RWPE1 (cell line): ENCODE measurements around the gene ABI2.
A peak's percentile ranks its signal among the peaks of the same experiment; 100 is the strongest.

Source experiments
- CTCF ChIA-PET: fragments of 350-600 bp; sonication (Branson Sonifier 250); formaldehyde crosslinking; extraction: SDS; loops from one replicate; lab custom pipeline; 2021; lab: Yijun Ruan, JAX
- POLR2A ChIA-PET: fragments of 400-600 bp; formaldehyde crosslinking; extraction: SDS; loops from one replicate; lab custom pipeline; 2020; ENCODE audit warnings: antibody characterized with exemption; ENCODE audit not compliant: low non-redundant PET; lab: Yijun Ruan, JAX
- DNase-seq: peaks from one replicate; pipeline ENCODE4 v3.0.0; 2012; ENCODE audit warnings: low spot score
- H3K27ac ChIP-seq: fragments of 450-650 bp; 2 replicates; pipeline ENCODE4 v1.5.1; 2017
- TF ChIP-seq, protein P1 (sequence below): fragments of 450-650 bp; conservative IDR thresholded peaks from 2 replicates; pipeline ENCODE4 v1.5.1; 2017; ENCODE audit warnings: low read depth, mild to moderate bottlenecking

ABI2 gene

DNA sequence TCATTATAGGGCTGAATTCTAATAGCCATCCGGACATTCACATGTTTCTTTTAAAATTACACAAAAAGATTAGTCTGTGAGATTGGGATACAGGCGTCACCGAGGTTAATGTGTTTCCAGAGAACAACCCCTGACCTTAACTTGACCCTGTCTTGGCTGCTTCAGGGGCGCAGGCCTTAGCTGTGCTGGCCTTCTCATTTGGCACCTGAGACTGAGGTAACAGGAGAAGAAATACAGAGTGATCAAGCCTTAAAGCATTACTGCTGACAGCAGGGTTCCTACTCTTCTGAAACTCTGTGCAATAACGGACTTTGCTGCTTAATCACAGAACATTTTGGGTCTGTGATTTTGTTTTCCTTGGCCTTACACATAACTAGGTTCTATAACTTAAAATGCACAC is 114.3 kb downstream of the ABI2 start:
- DNase-seq, result no peak
- ChIA-PET POLR2A (no interaction called here), CTCF (no interaction called here)
- TF ChIP-seq, protein P1, sequence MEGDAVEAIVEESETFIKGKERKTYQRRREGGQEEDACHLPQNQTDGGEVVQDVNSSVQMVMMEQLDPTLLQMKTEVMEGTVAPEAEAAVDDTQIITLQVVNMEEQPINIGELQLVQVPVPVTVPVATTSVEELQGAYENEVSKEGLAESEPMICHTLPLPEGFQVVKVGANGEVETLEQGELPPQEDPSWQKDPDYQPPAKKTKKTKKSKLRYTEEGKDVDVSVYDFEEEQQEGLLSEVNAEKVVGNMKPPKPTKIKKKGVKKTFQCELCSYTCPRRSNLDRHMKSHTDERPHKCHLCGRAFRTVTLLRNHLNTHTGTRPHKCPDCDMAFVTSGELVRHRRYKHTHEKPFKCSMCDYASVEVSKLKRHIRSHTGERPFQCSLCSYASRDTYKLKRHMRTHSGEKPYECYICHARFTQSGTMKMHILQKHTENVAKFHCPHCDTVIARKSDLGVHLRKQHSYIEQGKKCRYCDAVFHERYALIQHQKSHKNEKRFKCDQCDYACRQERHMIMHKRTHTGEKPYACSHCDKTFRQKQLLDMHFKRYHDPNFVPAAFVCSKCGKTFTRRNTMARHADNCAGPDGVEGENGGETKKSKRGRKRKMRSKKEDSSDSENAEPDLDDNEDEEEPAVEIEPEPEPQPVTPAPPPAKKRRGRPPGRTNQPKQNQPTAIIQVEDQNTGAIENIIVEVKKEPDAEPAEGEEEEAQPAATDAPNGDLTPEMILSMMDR, result no peak
- no peak overlapping the region for H3K27ac ChIP-seq

DNA sequence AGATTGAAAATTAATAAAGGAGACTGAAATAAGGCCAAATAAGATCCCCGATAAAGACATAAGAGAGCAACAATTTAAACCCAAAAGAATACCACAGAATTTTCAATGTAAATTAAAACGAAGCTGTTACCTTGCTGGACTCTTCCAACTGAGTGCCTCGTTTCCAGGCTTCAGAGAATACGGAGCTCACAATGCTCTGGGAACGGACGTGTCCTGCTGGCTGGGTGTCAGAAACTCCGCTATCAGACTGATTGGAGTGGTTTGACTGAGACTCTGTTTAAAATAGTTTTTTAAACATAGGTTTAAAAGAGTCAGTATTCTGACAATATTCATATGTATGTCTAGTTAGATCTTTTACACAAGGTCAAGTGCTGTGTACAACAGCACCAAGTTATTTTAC is 116.5 kb downstream of the ABI2 start:
- TF ChIP-seq, protein P1, result no peak
- H3K27ac ChIP-seq, result no peak overlapping the region
- DNase-seq, result no peak
- ChIA-PET CTCF (no interaction called here), POLR2A (no interaction called here)

DNA sequence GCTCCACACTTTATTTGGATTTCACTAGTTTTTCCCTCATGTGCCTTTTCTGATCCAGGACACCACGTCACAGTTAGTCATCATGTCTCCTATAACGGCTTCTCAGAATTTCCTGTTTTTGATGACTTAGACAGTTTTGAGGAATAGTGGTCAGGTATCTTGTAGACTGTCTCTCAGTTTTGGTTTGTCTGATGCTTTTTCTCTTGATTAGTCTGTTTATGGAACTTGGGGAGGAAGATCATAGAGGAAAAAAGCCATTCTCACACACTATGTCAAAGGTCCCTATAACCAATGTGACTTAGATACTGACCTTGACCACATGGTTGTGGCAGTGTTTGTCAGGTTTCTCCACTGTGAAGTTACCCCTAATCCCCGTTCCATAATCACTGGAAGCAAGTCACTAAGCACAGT is 117.9 kb downstream of the ABI2 start:
- CTCF ChIA-PET, result interaction anchor here (0.5 kb wide), 1 partner anchor 808 kb away, joined by 3 read pairs; no protein-coding TSS in a partner anchor
- POLR2A ChIA-PET, result no interaction called here
- H3K27ac ChIP-seq, result no peak overlapping the region
- TF ChIP-seq, protein P1, result no peak
- peak; percentile 20 for DNase-seq

DNA sequence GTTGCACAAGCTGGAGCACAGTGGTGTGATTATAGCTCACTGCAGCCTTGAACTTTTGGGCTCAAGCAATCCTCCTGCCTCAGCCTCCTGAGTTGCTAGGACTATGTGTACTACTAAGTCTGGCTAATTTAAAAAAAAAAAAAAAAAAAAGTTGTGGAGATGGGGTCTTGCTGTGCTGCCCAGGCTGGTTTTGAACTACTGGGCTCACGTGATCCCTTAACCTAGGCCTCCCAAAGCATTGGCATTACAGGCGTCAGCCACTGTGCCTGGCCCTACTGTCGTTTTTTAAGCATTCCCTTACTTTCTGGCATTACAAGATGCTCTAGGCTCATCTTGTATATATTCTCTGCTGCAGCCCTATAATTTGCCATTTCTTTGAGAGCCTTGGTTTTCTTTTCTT is 118.6 kb downstream of the ABI2 start:
- no peak for DNase-seq
- H3K27ac ChIP-seq, result no peak overlapping the region
- POLR2A ChIA-PET, result no interaction called here
- CTCF ChIA-PET, result no interaction called here
- TF ChIP-seq, protein P1, result no peak

DNA sequence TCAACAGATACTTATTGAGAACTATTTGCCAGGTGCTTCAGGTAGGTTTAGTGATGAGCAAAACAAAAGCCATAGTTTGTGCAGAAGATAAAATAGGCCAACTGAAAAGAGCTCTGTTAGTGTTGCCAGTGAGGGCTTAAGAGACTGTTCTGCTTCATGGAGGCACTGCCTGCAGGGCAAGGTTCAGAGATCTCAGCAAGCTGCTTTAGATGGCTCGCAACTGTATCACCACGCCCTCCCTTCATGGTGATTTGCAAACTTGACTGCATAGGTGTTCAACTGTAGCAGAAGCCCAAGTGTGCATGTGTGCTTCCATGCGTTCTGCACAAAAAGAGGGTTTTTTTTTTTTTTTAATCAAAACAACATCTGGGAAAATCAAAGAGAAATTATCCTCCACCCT is 122.4 kb downstream of the ABI2 start:
- H3K27ac ChIP-seq, result no peak overlapping the region
- POLR2A ChIA-PET, result no interaction called here
- no peak for DNase-seq
- TF ChIP-seq, protein P1, result no peak
- CTCF ChIA-PET, result no interaction called here

DNA sequence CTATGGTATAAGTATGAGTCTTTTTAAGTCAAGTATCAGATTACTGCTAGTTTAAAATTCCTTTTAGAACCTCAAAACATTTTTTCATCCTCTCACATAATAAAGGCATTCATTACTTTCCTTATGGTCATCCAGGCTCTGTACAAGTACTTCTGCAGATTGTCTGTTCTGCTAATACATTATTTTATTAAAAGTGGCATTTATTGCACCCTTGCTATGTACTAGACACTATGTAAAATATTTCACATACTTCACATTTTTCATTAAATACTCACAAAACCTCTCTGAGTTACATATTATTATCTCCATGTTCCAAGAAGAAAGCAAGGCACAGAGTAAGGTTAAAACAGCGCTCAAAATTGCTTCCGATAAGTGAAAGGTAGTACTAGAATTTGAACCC is 122.8 kb downstream of the ABI2 start:
- DNase-seq, result no peak
- ChIA-PET CTCF (no interaction called here), POLR2A (no interaction called here)
- no peak overlapping the region for H3K27ac ChIP-seq
- TF ChIP-seq, protein P1, result no peak

DNA sequence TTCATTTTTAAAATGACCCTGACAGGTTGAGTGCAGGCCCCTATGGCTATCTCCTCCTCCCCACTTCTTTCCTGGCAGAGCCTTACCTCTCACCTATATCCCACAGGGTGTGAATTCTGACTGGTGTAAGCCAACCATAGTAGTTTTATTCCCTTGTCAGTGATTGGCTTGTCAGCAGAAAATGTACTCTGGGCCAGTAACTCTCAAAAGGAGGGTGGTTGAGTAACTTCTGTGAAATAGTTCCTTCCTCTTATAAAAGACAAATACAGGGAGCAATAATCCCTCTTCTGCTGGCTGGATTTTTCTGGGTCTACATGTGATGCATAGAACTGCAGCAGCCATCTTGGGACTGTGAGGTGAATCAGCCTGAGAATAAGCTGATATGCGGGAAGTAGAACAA is 123.5 kb downstream of the ABI2 start:
- TF ChIP-seq, protein P1, result no peak
- H3K27ac ChIP-seq, result no peak overlapping the region
- POLR2A ChIA-PET, result no interaction called here
- CTCF ChIA-PET, result no interaction called here
- no peak for DNase-seq
